Smooth muscle cell (in vitro differentiated cells): ENCODE data around the gene PEX14. TPM values are rescaled to one million over a fixed set of nuclear protein-coding genes. Genes with fewer than 3 reads are reported as not detected.

Experiments used
- DNase-seq: peaks from one replicate; lab custom pipeline; 2025; ENCODE audit not compliant: unreplicated experiment; lab: John Stamatoyannopoulos, UW
- H2AFZ ChIP-seq: fragments of 200-600 bp; sonication (generic); 2 replicates; pipeline ENCODE4 v1.6.0; 2016; ENCODE audit warnings: antibody characterized with exemption, low read depth, mild to moderate bottlenecking
- H3F3A ChIP-seq: fragments of 200-600 bp; sonication (generic); 2 replicates; pipeline ENCODE4 v1.6.0; 2017; ENCODE audit warnings: antibody characterized with exemption, low read depth
- H3K27ac ChIP-seq: fragments of 200-600 bp; sonication (generic); 2 replicates; pipeline ENCODE4 v1.5.1; 2016; ENCODE audit warnings: low read depth, mild to moderate bottlenecking
- H3K27me3 ChIP-seq: fragments of 200-600 bp; sonication (generic); 2 replicates; pipeline ENCODE4 v1.6.1; 2016; ENCODE audit warnings: low read depth, mild to moderate bottlenecking
- H3K36me3 ChIP-seq: fragments of 200-600 bp; sonication (generic); 2 replicates; pipeline ENCODE4 v1.5.1; 2016; ENCODE audit warnings: low read depth
- H3K4me1 ChIP-seq: fragments of 200-600 bp; sonication (generic); 2 replicates; pipeline ENCODE4 v1.5.1; 2016; ENCODE audit warnings: low read depth
- H3K4me2 ChIP-seq: fragments of 200-600 bp; sonication (generic); 2 replicates; pipeline ENCODE4 v1.6.0; 2016; ENCODE audit warnings: mild to moderate bottlenecking
- H3K4me3 ChIP-seq: fragments of 200-600 bp; sonication (generic); 2 replicates; pipeline ENCODE4 v1.5.1; 2016; ENCODE audit warnings: mild to moderate bottlenecking
- H3K79me2 ChIP-seq: fragments of 200-600 bp; sonication (generic); 2 replicates; pipeline ENCODE4 v1.6.0; 2016; ENCODE audit warnings: low read depth, mild to moderate bottlenecking
- H3K9ac ChIP-seq: fragments of 200-600 bp; sonication (generic); 2 replicates; pipeline ENCODE4 v1.6.0; 2016; ENCODE audit warnings: low read depth
- H3K9me3 ChIP-seq: fragments of 200-600 bp; sonication (generic); replicated peaks from 2 replicates; pipeline ENCODE4 v1.5.1; 2016; ENCODE audit warnings: low read depth
- H4K20me1 ChIP-seq: fragments of 200-600 bp; sonication (generic); 2 replicates; pipeline ENCODE4 v1.6.0; 2016; ENCODE audit warnings: low read depth
- CTCF ChIP-seq: fragments of 200-600 bp; sonication (generic); IDR thresholded peaks from 2 replicates; pipeline ENCODE4 v1.5.1; 2017; ENCODE audit warnings: borderline replicate concordance, mild to moderate bottlenecking, antibody characterized with exemption; ENCODE audit not compliant: insufficient read depth, poor library complexity, severe bottlenecking
- WGBS: methylation state at CpG from one replicate; pipeline ENCODE4 v1.1.7; 2016; ENCODE audit warnings: low lambda C conversion rate; 5-methylcytosine and 5-hydroxymethylcytosine counted together
- polyA plus RNA-seq: library from polyadenylated mRNA; unstranded; fragments of >200 nt; fragmentation: Nextera tagmentation; extraction: Ambion mirVana; gene quantifications from 2 replicates; pipeline ENCODE4 v1.2.1, GENCODE V29; 2016
- total RNA-seq: library from RNA; depleted of rRNA; stranded (reverse); fragments of >200 nt; gene quantifications from 2 replicates; pipeline ENCODE4 v1.2.3, GENCODE V29; 2014

Gene PEX14
- total and polyA plus RNA-seq, 2 experiments from 2014 or later = 14.2 to 15.2 TPM

GRCh38 chr1:10450156-10450814, 24.5 kb upstream of the PEX14 start:
- Histone ChIP-seq H3K4me2 (no peak overlapping the region), H4K20me1 (no peaks in the 10 kb centered on the region), H3K4me3 (no peak overlapping the region), H3K9me3 (no peaks in the 10 kb centered on the region), H3K27ac (no peak overlapping the region), H3K36me3 (no peaks in the 10 kb centered on the region), H2AFZ (no peak overlapping the region), H3K79me2 (no peaks in the 10 kb centered on the region), H3F3A (no peaks in the 10 kb centered on the region), H3K27me3 (no peaks in the 10 kb centered on the region), H3K4me1 (peaks cover 11% of the 10 kb centered on the region), H3K9ac (no peak overlapping the region)
- no peak for TF ChIP-seq CTCF
- no peak for DNase-seq
- WGBS = 94% methylated on average over 21 of the region's 21 CpGs

DNA sequence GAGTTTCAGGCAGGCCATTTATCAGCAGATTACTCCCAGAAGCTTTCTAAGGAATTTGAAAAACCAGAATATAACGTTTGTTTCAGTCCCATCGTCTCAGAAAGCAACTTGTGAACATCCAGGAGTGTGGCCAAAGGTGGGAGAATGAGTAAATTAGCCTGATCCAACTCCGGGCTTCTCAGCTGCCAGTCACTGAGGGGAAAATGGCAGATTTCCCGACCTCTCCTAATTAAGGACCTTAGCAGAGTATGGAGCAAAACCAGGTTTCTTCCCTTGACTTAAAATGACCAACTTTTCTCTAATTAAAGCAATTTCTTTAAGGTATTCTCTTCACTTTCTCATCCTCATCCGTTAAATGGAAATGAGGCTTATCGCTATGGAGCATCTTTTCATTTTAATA, 23.9 kb upstream of the PEX14 start:
- Histone ChIP-seq H3K27ac (no peak overlapping the region), H2AFZ (no peak overlapping the region), H3K9ac (no peak overlapping the region), H3K4me2 (peak overlapping the region; percentile 79), H4K20me1 (no peaks in the 10 kb centered on the region), H3K79me2 (no peaks in the 10 kb centered on the region), H3K27me3 (no peaks in the 10 kb centered on the region), H3K36me3 (no peaks in the 10 kb centered on the region), H3F3A (no peaks in the 10 kb centered on the region), H3K4me1 (peaks cover 11% of the 10 kb centered on the region), H3K9me3 (no peaks in the 10 kb centered on the region), H3K4me3 (peak overlapping the region; percentile 11)
- DNase-seq = no peak
- WGBS = 65% methylated on average over 6 of the region's 6 CpGs
- TF ChIP-seq CTCF = no peak

DNA sequence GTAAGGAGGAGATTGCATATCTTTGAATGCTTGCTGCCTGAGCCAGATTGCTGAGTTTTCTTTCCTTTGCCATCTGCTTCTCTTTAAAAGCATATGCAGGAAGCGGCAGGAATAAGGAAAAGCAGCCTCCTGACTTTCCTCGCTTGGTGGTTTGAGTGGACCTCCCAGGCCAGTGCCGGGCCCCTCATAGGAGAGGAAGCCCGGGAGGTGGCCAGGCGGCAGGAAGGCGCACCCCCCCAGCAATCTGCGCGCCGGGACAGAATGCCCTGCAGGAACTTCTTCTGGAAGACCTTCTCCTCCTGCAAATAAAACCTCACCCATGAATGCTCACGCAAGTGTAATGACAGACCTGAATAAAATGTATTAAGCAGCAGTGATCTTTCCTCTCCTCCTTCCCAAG, 23.5 kb upstream of the PEX14 start:
- H3K36me3 ChIP-seq = no peaks in the 10 kb centered on the region
- no peak overlapping the region for H2AFZ ChIP-seq
- H3F3A ChIP-seq = no peaks in the 10 kb centered on the region
- H3K4me1 ChIP-seq = peaks cover 11% of the 10 kb centered on the region
- no peak for TF ChIP-seq CTCF
- peak overlapping the region; percentile 79 for H3K4me2 ChIP-seq
- H3K27ac ChIP-seq = no peak overlapping the region
- H3K9ac ChIP-seq = no peak overlapping the region
- peak overlapping the region; percentile 11 for H3K4me3 ChIP-seq
- H3K79me2 ChIP-seq = no peaks in the 10 kb centered on the region
- no peaks in the 10 kb centered on the region for H4K20me1 ChIP-seq
- H3K27me3 ChIP-seq = no peaks in the 10 kb centered on the region
- H3K9me3 ChIP-seq = no peaks in the 10 kb centered on the region
- DNase-seq = no peak
- WGBS = 16% methylated on average over 10 of the region's 10 CpGs

DNA sequence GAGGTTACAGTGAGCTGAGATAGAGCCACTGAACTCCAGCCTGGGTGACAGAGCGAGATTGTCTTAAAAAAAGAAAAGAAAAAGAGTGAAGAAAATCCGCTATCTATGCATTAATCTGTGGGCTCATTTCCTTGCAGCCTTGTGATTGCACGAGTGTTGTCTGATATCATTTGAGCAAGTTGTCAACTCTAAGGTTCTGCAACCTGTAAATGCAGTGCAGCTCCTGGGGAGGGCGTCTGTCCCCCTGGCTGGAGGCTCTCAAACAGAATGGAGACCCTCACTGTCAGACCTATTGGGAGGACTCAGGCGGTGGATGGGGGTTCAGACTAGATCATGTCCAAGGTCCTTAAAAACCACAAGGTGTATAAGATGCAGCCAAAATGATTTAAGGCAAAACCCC, 18.7 kb upstream of the PEX14 start:
- Histone ChIP-seq H3K9ac (no peak overlapping the region), H3K27ac (no peak overlapping the region), H3K4me2 (no peak overlapping the region), H2AFZ (no peak overlapping the region), H3K4me3 (no peak overlapping the region), H3F3A (no peaks in the 10 kb centered on the region), H3K4me1 (peaks cover 7% of the 10 kb centered on the region), H3K79me2 (no peaks in the 10 kb centered on the region), H4K20me1 (peaks cover 4% of the 10 kb centered on the region), H3K9me3 (no peaks in the 10 kb centered on the region), H3K27me3 (no peaks in the 10 kb centered on the region), H3K36me3 (no peaks in the 10 kb centered on the region)
- TF ChIP-seq CTCF = no peak
- no peak for DNase-seq
- 84% methylated on average over 5 of the region's 5 CpGs for WGBS
